GM06990 (cell line): ENCODE results near the gene DUSP7.

Experiments used
- DNase-seq: peaks from one replicate; pipeline ENCODE4 v3.0.0-alpha.2; 2011; ENCODE audit not compliant: insufficient read length; ENCODE audit errors: extremely low read depth
- H3K27me3 ChIP-seq: replicated peaks from 2 replicates; pipeline ENCODE4 v1.6.0; 2011; ENCODE audit warnings: low read length; ENCODE audit not compliant: control insufficient read depth, insufficient read depth
- H3K36me3 ChIP-seq: 2 replicates; pipeline ENCODE4 v1.5.1; 2011; ENCODE audit warnings: low read length; ENCODE audit not compliant: control insufficient read depth, insufficient read depth
- H3K4me3 ChIP-seq: replicated peaks from 2 replicates; pipeline ENCODE4 v1.5.1; 2011; ENCODE audit warnings: low read depth, mild to moderate bottlenecking, control low read depth, low read length
- CTCF ChIP-seq: IDR thresholded peaks from 2 replicates; pipeline ENCODE4 v1.5.1; 2011; ENCODE audit warnings: low read length, control low read depth, mild to moderate bottlenecking, inconsistent platforms; ENCODE audit not compliant: insufficient read depth, poor library complexity, severe bottlenecking

Gene DUSP7

DNA sequence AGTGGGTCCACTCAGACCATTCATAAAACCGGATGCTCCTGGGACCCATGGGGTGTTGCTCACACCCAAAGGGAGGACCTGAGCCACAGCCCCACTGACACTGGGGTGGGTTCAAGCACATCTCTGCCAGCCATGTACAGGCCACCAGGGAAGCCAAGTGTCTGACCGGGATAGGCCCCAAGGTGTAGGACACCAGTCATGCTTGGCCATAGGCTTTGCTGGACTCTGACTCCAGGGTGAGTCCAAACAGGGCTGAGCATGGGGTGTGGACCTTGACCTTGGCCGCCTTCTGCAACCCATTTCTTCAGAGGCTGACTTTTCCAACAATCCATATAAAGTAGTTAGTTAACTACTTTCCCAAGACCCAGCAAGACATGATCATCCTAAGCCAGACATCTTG, 31.4 kb upstream of the DUSP7 start:
- no peak for TF ChIP-seq CTCF
- Histone ChIP-seq H3K27me3 (no peaks in the 10 kb centered on the region), H3K4me3 (no peak overlapping the region), H3K36me3 (no peaks in the 10 kb centered on the region; the same call in 1 of the 2 replicates)
- DNase-seq = no peak

DNA sequence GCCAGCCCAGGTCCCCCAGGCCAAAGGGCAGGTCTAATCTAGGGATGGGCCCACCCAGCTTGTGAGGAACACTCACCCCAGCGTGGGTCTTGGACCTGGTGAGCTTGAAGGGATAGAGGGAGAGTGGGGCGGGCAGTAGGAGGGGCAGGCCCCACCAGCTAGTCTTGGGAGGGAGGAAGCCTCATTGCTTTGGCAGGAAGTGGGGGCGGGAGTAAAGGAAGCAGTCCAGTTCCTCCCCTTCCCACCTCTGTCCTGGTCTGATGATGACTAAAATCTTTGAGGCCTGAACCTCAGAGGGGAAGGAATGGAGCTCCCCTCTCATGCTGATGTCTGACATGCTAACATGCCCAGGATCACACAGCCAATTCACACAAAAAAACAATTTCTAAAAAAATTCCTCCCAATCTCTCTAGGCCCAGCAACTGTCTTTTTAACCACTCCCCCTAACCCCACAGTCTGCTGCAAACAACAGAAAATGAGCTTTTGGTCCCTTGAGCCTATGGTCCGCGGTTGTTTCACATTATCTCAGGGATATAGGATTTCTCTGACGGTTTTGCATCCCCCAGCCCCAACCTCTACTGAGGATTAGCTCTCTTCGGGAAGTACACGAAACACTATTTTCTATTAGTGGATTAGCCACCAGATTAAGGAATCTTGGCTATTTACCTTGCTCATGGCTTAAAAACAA, 30.7 kb upstream of the DUSP7 start:
- TF ChIP-seq CTCF = no peak
- Histone ChIP-seq H3K4me3 (no peak overlapping the region), H3K36me3 (no peaks in the 10 kb centered on the region; the same call in 1 of the 2 replicates), H3K27me3 (no peaks in the 10 kb centered on the region)
- no peak for DNase-seq

- Histone ChIP-seq H3K36me3 (no peaks in the 10 kb centered on the region; the same call in 1 of the 2 replicates), H3K4me3 (no peak overlapping the region), H3K27me3 (no peaks in the 10 kb centered on the region)
- TF ChIP-seq CTCF = no peak
- no peak for DNase-seq
These were observed 30.1 kb upstream of the DUSP7 start for GRCh38 chr3:52086461-52086860.

GRCh38 chr3:52085681-52086282, 29.4 kb upstream of the DUSP7 start:
- Histone ChIP-seq H3K27me3 (no peaks in the 10 kb centered on the region), H3K36me3 (no peaks in the 10 kb centered on the region; the same call in 1 of the 2 replicates), H3K4me3 (no peak overlapping the region)
- TF ChIP-seq CTCF = no peak
- DNase-seq = no peak

- Histone ChIP-seq H3K27me3 (no peaks in the 10 kb centered on the region), H3K36me3 (peaks cover 2% of the 10 kb centered on the region), H3K4me3 (no peak overlapping the region)
- no peak for DNase-seq
- TF ChIP-seq CTCF = no peak
These were observed 28.7 kb upstream of the DUSP7 start for GRCh38 chr3:52084954-52085680.
